ENCODE results near the gene SLC6A1.

SLC6A1 gene

DNA sequence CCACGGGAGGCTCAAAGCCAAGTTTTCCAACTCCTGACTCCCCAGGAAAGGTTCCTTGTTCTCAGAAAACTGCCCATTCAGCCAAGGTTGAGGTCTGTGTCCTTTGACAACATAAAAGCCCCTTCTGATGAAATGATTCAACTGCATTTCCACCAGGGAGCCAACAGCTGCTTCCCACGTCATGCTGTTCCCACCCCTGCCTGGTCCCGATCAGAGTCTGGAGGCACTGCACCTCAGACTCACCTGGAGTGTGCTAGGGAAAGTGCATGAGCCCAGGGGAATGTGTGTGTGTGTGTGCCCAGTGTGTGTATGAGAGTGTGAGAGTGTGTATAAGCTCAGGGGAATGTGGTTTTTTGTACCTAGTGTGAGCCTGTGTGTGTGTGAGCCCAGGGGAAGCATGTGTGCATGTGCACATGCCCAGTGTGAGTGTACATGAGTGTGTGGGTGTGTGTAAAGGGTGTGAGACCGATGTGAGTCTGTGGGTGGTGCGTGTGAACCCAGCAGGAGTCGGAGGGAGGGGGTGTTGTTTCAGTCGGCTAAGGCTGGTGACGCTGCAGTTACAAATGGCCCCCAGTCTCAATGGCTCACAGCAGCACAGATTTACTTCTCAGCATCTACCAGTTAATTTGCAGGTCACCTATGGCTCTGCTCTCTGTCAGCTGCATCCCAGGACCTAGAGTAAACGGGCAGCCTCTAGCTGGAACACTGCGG lies 20.3 kb upstream of the SLC6A1 start:
- no peak for DNase-seq

DNA sequence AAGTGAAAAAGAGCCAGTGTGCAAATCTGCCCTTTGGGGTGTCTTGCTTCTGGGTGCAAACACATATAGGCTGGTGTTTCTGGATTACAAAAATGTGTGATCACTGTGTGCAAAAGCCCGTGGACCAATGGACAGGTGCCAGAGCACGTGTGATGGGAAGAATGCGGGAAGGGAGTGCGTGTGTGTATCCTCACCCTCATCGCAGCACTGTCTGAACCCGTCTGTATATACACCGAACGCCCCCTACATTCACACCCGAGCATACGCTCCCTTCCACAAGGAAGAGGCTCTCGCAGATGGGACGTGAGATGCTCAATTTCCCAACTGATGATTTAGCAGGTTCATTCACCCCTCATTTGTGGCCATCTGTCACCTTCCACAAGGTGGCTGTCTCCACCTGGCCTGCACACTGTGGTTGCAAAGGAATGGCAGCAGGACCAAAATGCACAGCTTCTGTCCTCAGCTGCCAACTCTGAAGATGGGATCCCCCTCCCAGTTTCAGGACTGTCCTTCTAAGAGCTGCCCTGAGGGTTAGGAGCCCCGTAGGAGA lies 19.4 kb upstream of the SLC6A1 start:
- DNase-seq = no peak

DNA sequence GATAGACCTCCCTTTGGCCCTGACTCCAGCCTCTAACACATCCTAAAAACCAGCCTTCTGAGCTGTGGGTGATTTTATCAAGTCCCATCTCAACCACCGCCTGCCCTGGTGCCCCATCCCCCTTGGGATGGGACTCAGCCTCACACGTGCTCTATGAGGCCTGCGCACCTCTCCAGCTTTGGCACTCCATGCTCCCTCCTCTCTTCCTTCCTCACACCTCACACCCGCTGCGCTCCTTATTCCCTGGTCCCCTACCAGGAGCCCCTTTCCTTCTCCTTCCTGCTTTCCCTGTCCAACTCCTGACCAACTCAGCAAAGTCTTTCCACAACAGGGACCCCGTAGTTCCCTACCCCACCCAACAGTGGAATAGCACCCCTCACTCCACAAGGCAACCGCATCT lies 18.4 kb upstream of the SLC6A1 start:
- no peak for DNase-seq

DNA sequence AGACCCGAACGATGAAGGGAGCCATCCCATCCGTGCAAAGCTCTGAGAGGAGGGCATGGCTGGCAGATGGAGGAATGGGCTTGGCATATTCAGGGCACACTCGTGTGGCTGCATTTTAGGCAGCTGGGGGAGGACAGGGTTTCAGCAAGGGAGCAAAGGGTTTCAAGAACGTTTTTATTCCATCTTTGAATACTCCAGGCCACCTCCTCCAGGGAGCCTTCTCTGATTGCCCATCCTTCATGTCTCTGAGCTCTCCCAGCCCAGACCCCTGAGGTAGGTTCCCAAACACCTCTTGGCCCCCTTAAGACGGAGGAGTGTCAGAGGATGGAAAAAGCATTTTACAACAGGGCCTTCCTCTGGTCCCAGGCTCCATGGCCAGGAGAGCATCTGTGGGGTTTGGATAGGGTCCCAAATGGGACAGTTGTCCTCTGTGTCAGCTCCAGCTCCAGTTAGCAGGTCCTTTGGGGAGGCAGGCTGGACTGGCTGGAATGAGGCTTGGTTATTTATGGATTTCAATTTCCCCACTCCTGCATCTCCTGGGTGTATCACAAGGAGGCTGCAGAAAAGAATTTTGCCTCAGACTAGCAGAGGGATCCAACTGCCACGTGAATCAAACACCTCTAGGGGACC lies 17.7 kb upstream of the SLC6A1 start:
- no peak for DNase-seq

DNA sequence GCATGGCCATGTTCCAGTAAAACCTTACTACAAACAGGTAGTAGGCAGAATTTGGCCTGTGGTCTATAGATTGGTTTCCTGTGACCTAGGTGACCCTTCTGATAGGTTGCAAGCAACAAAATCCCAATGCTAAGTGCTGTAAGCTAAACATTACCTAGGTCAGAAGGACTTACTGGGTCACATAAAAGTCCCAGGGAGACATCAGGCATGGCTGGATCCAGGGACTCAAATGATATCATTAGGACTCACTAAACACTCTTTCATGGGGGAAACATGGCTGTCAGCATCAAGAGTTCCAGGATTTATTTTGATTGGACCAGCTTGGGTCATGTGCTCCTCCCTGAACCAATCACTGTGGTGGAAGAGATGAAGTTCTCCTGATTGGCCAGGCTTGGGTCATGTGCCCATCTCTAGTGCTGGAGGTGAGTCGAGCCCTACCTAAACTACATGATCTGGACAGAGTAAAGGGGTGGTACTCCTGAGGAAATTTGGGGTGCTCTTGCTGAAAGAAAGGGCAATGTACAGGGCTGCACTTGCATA lies 16.8 kb upstream of the SLC6A1 start:
- no peak for DNase-seq

DNA sequence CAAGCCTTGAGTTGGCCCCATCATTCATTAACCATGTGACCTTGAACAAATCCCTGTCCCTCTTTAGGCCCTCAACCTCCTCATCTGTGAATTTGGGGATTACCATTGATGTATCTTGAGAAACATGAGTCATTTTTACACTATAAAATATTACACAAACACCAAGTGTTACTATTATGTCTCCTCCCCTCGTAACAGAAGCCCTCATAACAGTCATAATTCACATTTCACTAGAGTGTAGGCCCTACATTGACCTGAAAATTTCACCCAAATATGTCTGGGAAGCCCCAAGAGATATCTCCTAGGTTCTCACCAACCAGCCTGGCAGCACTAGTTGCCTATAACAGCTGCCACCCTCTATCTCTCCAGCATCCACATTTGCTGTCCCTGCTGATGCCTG lies 15.8 kb upstream of the SLC6A1 start:
- DNase-seq = no peak

DNA sequence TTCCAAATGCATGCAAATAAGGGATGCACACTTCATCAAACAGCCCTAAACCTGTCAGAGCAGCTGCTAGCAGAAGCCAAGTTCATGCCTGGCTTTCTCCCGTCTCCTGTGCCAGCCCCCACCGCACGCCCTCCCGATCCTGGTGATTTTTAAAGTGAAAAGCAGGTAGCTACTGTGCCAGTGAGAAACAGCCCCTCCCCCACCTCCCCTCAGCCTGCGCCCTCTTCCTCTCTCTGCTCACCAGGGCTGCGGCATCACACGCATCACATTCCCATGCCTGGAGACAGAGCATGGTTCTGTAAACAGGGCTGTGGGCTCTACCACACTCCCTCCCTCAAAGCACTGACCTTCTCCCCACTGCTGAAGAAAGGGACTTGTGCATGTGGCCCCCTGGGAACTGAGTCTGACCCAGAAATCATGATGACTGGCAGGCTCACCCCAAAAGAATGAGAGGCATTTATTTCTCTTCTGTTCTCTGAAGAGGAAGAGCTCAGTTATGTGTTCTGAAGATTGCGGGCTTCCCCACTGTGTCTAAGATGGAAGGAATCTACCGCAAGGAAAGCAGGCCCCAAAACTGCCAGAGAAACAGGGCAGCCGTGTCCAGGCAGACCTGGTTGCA lies 14.5 kb upstream of the SLC6A1 start:
- no peak for DNase-seq

DNA sequence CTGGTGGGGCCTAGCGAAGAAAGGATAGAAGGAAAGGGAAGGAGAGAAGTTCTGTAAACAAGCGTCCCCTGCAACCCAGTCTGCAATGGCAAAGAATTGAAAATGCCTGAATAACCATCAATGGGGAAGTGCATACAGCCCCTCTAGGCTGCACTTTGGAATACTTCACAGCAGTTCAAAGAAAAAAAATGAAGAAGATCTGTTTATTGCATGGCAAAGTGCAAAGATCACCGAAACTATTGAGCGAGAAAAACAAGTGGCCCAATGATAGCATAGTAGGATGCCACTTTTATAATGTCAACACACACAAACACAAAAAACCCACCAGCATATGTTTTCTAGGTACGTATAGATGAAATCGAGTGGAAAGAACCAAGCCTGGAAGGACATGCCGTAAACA lies 13.6 kb upstream of the SLC6A1 start:
- DNase-seq = no peak

DNA sequence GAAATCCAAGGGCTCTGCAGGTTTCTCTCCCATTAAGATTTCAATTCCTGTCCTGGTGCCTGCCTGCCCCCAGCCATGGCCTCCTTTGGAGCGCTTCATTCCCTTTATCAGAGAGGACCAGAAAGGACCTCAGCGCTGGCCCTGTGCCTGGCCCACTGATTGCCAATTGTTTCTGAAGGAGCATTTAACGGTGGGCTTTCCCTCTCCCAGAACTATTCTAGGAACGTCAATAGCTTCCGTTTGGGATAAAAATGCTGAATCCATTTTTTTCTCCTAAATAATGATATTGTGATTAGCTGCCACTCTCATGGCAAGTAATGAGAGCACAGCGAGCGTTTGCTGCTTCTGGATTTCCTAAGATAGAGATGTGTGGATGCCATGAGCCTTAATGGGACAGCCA lies 12.2 kb upstream of the SLC6A1 start:
- no peak for DNase-seq

DNA sequence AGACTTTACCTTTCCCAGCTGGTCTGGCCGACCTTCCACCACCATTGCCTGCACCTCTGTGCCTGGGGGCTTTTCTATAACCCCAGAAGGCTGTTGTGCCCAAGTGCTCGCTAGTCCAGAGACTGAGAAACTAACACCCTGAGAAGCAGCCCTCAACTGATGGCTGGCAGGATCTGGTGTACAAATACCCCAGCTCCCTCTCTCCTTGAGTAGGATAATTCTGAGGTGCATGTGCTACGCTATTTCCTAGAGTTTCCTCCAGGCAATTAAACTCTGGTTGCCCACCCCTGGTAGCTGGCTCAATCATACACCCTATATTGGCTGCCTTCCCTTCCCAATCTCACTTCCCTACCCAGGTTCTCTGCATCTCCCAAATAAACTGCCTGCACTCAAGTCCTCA lies 11.5 kb upstream of the SLC6A1 start:
- DNase-seq = no peak

DNA sequence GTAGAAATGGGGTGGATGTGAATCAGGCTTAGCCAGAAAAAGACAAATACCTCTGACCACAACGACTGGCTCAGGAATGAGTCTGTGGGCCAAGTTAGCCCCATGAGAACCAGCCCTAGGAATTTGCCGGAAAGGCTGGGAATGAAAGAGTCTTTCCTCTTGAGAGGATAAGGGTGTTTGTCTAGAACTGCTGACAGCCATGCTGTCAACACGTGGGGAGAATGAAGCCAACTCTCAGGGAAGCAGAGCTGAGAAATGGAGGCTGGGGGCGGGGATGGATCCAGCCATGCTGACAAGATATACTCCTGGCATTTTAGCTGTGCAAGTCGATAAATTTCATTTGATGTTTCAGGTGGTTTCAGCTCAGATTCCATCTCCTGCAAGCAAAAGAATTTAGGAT lies 10.6 kb upstream of the SLC6A1 start:
- DNase-seq = no peak

DNA sequence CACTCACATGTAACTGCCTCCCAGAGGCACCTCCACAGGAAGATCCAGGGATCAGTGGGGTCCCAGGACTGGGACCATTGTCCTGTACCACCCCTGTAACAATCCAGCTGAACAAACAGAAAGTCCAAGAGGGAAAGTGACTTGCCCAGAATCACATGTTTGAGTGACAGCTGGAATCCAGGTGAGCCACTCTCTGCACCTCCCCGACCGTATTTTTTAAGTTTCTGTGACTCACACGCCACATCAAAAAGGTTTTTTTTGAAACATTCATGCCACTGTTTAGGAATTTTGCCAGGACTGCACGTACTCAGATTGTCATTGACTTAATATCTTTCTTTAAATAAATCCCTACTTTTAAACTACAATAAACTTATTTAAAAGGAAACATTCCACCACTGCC lies 9.8 kb upstream of the SLC6A1 start:
- no peak for DNase-seq

DNA sequence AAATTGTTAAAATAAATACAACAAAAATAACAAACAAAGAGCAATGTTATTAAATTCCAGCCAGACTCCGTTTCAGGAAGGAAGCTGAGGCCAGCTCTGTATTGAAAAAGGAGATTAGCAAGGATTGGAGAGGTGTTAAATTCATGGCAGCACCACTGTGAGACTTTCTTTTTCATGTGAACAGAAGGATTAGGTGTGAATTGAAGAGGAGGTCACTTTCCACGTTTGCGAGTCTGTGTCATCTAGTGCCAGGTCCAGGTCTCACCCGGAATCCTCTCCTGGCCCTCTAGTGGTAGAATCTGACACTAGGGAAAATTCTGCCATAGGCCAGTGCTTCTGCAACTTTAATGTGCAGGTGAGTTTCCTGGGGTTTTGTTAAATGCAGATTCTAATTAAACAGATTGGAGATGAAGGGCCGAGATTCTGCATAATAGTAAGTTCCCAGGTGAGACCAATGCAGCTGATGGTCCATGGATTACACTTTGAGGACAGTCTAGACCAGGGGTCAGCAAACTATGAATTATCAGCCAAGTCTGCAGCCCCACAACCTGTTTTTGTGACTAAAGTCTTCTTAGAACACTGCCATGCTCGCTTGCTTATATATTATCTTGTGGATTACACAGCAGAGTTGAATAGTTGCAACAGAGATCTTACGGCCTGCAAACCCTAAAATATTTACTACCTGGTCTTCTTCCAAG lies 9.2 kb upstream of the SLC6A1 start:
- no peak for DNase-seq

DNA sequence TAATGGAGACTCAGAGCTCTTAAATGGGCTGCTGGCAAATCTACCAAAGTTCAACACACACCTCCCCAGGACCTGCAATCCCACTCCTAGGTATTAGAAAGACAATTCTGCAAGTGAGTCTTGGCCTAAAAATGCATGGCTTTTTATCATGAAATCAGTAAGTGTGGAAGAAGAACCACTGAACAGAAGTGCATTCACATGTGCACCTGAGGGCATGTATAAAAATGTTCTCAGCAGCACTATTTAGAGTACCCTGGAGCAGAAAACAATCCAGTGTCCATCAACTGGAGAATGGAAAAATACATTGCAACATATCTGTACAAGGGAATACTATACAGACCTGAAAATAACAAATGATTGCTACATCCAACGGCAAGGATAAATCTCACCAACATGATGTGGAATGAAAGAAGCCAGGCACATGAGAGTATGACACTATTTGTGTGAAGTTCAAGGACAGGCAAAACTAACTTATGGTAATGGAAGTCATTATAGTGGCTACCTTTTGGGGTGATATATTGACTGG lies 8.1 kb upstream of the SLC6A1 start:
- DNase-seq = no peak

DNA sequence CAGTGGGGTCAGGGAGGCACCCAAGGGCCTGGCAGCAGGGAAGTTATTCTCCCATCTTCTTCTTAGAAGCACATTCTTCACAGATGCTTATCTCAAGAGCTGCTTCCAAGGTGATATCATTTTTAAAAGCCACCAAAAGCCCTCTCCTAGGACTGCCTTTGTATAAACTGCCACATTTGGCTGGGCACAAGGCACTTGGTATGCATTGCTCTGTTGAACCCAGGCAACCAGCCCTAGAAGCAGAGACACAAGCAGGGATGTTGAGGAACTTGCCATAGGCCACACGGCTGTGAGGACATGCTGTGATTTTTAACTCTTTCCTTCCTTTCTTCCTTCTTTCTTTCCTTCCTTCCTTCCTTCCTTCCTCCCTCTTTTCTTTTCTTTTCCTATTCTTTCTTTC lies 7.4 kb upstream of the SLC6A1 start:
- DNase-seq = no peak

DNA sequence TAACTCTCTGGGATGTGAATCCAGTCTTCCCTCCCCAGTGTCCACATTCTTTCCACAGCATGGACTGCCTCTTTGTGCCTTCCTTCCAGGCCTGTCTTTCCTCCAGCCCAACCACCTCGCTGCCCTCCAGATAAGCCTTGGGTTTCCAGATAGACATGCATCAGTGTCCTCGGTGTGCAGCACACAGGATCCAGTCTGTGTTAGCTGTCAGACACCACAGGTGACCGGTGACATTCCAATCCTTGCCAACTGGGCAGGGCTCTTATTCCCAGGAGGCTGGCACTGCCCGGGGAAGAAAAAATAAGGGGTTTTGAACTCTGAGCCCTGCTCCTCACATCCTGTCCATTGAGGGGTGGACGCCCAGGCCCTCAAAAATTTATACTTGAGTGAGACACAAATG lies 6.0 kb upstream of the SLC6A1 start:
- no peak for DNase-seq

DNA sequence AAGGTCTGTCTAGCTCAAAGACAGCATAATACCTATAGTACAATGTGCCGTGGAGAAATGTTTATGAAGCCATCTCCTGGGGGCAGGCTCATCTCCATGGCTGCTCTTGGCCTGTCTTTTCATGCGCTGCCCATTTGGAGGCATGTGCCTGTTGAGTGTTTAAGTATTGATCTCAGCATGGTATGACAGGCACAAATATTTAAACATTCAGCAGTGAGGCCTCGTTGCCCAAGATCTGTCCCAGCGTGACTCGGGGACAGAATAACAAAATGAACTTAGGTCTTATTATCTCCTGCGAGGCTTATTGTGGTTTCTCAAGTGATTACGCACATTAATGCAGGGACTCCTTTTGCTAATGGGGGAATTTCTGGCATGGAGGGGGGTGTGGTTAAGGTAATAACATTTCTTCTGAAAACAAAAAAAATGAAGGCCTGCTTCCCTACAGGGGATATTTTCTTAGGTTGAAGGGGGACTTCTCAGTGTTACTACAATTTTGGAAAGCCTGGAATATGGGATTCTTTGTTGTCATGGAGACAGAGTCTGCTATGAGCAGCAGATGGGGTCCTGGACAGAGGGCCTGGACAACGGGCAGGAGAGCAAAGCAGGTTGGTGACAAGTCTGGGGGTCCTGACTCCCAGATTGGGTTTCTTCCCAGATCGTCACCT lies 4.4 kb upstream of the SLC6A1 start:
- no peak for DNase-seq

DNA sequence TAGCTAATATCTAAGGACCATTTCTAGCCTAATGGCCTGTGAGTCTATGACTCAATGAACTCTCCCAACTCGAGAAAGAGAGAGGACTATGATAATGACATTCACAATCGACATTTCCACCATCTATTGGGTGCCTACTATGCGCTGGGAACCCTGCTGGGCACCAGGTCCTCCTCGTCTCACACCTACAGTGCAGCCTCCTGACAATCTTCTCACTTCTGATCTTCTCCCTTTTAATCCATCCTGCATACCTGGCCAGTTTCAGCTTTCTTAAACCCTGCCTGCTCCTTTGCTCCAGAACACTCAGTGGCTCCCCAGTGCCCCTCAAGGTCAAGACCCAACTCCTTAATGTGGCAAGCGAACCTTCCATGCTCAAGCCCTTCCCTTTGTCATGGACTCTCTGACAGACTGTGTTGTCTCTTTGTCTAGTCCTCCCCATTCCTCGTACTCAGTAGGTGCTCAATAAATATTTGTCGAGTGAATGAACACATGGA lies 3.5 kb upstream of the SLC6A1 start:
- DNase-seq = no peak

DNA sequence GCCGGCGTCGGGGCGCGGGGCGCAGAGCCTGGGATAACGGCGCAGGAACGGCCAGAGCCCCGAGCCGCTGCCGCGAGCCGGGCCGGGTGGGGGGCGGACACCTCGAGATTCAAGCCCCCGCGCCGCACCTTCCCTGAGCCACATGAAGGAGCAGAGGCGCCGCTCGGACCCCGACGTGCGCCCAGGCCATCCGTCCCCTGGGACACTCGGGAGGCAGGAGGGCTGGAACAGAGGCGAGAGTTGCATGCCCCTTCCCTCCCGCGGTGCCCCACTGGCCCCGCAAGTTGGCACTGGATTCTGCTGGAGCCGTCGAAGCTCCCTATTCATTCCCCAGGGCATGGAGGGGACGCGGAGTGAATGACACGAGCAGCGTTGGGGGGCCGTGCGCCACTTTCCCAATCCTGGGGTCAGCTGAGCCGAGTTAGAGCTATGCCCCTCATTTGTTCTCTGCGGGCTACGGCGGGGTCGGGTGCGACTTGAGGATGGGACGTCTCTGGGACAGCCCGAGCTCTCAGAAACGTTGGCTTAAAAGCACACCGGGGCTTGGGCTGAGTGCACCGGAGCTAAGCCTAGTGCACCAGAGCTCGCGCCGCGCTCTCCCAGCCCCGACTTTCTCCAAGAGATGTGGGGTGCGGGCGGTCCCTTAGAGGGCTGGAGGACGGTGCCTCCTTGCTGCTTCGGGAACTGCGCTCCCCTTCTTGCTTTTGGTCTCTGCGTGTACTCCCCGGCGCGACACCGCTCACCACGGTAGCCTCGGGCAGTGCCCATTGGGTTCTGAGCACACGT lies 588 bp downstream of the SLC6A1 start:
- DNase-seq = no peak

DNA sequence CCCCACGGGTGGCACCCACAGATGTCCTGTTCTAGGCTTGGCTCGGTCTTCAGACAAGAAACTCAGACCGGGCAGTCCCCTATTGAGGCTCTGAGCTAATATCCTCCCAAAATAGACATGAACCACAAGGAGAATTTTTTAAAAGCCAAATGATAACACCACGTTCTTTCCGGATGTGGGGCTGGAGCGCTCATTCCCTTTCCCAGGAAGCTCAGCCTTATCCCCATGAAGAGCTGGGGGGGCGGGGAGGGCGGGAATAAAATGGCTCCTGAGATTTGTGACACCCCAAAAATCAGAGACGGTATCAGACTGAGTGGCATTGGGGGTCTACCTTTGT lies 1.1 kb downstream of the SLC6A1 start:
- no peak for DNase-seq

DNA sequence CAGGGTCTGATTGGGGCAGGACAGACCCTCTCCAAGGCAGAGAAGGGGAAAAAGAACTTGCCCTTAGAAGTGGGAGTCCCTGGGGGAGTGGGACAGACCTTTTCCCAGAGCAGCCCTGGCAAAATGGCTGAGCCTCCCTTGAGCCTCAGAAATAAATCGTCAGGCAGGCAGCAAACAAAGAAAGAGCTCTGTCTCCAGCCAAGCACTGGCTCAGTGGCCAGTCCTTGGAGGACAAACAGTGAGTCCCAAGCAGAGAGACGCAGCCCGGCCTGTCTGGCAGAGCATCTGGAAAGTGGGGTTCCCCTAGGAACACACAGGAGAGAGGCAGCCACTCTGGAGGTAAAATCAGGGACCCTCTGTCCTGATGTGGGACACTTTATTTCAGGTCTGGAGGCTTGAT lies 1.8 kb downstream of the SLC6A1 start:
- DNase-seq = no peak

DNA sequence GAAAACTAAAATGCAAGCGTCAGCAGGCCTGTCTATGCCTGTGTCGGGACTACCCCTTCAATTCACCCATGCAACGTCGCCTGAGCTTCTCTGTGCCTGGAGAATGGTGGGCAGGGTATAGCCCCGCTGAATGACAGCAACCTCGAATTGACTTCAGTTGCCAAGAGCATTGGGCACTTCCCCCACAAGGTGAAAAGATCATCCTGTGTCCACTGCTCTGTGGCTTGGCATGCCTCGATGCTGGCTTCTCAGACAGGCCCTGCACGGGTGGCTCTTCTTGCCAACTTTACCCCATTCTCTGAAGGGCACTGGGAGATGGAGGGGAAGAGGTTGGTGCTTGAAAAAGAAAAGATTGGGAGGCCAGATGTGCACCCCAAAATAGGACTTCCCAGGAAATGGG lies 3.3 kb downstream of the SLC6A1 start:
- DNase-seq = no peak

Measured in NCI-H524 treated with DMSO at 0.1 percent for 48 hours (cell line).